ENCODE measurements around the gene PSORS1C2.
"Not testable (repeated sequence)": the region's sequence is repeated elsewhere in the genome, so short reads cannot be mapped to it uniquely, and the experiment has no call there.

The PSORS1C2 gene

GRCh38 chr6:31138982-31139381 is at the start of gene PSORS1C2:
PSORS1C2 (minus strand) TSS chr6:31139066; CDS start chr6:31139026, 40 bp downstream.
- DNase-seq (ENCODE audit: low read depth) = no peak

- DNase-seq (ENCODE audit: low read depth) = no peak
Observed at GRCh38 chr6:31187780-31188194, 48.9 kb upstream of the PSORS1C2 start.

- no peak for DNase-seq (ENCODE audit: low read depth)
Observed at GRCh38 chr6:31186052-31186734, 47.3 kb upstream of the PSORS1C2 start.

GRCh38 chr6:31185695-31186051 is 46.8 kb upstream of the PSORS1C2 start:
- not testable (repeated sequence) for DNase-seq (ENCODE audit: low read depth)

GRCh38 chr6:31183859-31184258 is 45.0 kb upstream of the PSORS1C2 start:
- DNase-seq (ENCODE audit: low read depth) = not testable (repeated sequence)

- DNase-seq (ENCODE audit: low read depth) = not testable (repeated sequence)
Observed at GRCh38 chr6:31183287-31183686, 44.4 kb upstream of the PSORS1C2 start.

- DNase-seq (ENCODE audit: low read depth) = peak; percentile 69
Observed at GRCh38 chr6:31180500-31180899, 41.6 kb upstream of the PSORS1C2 start.

GRCh38 chr6:31179896-31180295 is 41.0 kb upstream of the PSORS1C2 start:
- DNase-seq (ENCODE audit: low read depth) = no peak

GRCh38 chr6:31179042-31179386 is 40.1 kb upstream of the PSORS1C2 start:
- no peak for DNase-seq (ENCODE audit: low read depth)

- no peak for DNase-seq (ENCODE audit: low read depth)
Observed at GRCh38 chr6:31178143-31179041, 39.5 kb upstream of the PSORS1C2 start.

GRCh38 chr6:31175971-31176370 is 37.1 kb upstream of the PSORS1C2 start:
- peak; percentile 72 for DNase-seq (ENCODE audit: low read depth)

- DNase-seq (ENCODE audit: low read depth) = no peak
Observed at GRCh38 chr6:31174378-31174777, 35.5 kb upstream of the PSORS1C2 start.

GRCh38 chr6:31173406-31173805 is 34.5 kb upstream of the PSORS1C2 start:
- DNase-seq (ENCODE audit: low read depth) = no peak

- DNase-seq (ENCODE audit: low read depth) = no peak
Observed at GRCh38 chr6:31172973-31173384, 34.1 kb upstream of the PSORS1C2 start.

- no peak for DNase-seq (ENCODE audit: low read depth)
Observed at GRCh38 chr6:31171931-31172905, 33.4 kb upstream of the PSORS1C2 start.

- no peak for DNase-seq (ENCODE audit: low read depth)
Observed at GRCh38 chr6:31170987-31171671, 32.3 kb upstream of the PSORS1C2 start.

- DNase-seq (ENCODE audit: low read depth) = no peak
Observed at GRCh38 chr6:31170600-31170881, 31.7 kb upstream of the PSORS1C2 start, which contains the start of gene POU5F1. POU5F1 (minus strand) TSS chr6:31170682; CDS start chr6:31170620, 62 bp downstream.

GRCh38 chr6:31169858-31170599 is 31.2 kb upstream of the PSORS1C2 start:
- not testable (repeated sequence) for DNase-seq (ENCODE audit: low read depth)

- no peak for DNase-seq (ENCODE audit: low read depth)
Observed at GRCh38 chr6:31169123-31169857, 30.4 kb upstream of the PSORS1C2 start.

GRCh38 chr6:31168606-31169005 is 29.7 kb upstream of the PSORS1C2 start:
- no peak for DNase-seq (ENCODE audit: low read depth)
